Type B pancreatic cell (in vitro differentiated cells): ENCODE results near the gene CBY2. TPM values are rescaled to one million over a fixed set of nuclear protein-coding genes. Genes with fewer than 3 reads are reported as not detected.

Experiments
- DNase-seq: peaks from one replicate; pipeline ENCODE4 v3.0.0; 2021; ENCODE audit warnings: mixed read lengths; ENCODE audit not compliant: unreplicated experiment; ENCODE audit errors: extremely low spot score
- H3K27ac Mint-ChIP-seq: 2 replicates; pipeline ENCODE4 v1.8.0; 2021; ENCODE audit warnings: mild to moderate bottlenecking, mixed read lengths
- H3K27me3 Mint-ChIP-seq: 2 replicates; pipeline ENCODE4 v1.8.0; 2021; ENCODE audit warnings: mixed read lengths
- H3K36me3 Mint-ChIP-seq: 2 replicates; pipeline ENCODE4 v1.8.0; 2021; ENCODE audit warnings: mixed read lengths
- H3K4me1 Mint-ChIP-seq: one replicate; pipeline ENCODE4 v1.8.0; 2021; ENCODE audit warnings: mixed read lengths; ENCODE audit not compliant: unreplicated experiment
- H3K4me3 Mint-ChIP-seq: 2 replicates; pipeline ENCODE4 v1.8.0; 2021; ENCODE audit warnings: mild to moderate bottlenecking, mixed read lengths
- H3K9me3 Mint-ChIP-seq: 2 replicates; pipeline ENCODE4 v1.8.0; 2021; ENCODE audit warnings: mixed read lengths
- total RNA-seq: library from RNA; stranded (reverse); gene quantifications from 2 replicates; pipeline ENCODE4 v1.2.1, GENCODE V29; 2021; ENCODE audit warnings: low replicate concordance
- TF ChIP-seq, protein P1 (sequence below): fragments of 200-600 bp; sonication (generic); conservative IDR thresholded peaks from 2 replicates; pipeline ENCODE4 v1.5.0; 2021; ENCODE audit warnings: antibody characterized with exemption, mild to moderate bottlenecking

Gene CBY2
- total RNA-seq, 1 donor from 2014 or later: not detected

DNA sequence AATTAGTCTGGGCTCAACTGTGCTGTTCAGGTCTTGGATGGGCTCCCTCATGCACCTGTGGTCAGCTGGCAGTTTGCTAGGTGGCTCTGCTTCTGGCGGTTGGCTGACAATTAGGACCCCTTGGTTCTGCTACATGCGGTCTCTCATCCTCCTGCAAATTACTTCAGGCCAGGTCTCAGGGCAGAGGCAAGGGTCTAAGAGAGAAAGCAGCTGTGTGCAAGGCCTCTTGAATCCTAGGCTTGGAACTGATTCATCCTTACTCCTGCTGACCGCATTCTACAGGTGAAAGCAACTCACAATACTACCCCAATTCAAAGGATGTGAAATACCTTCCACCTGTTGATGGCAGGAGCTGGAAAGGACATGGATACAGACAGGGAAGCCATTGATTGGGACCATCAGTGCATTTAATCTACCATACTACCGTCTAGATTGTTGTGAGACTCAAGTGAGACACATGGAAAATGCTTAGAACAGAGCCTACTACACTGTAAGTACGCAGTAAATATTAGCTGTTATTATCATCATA is 19.1 kb downstream of the CBY2 start:
- H3K4me1 Mint-ChIP-seq: peaks cover 23% of the 10 kb centered on the region
- H3K36me3 Mint-ChIP-seq: no peaks in the 10 kb centered on the region
- TF ChIP-seq, protein P1, sequence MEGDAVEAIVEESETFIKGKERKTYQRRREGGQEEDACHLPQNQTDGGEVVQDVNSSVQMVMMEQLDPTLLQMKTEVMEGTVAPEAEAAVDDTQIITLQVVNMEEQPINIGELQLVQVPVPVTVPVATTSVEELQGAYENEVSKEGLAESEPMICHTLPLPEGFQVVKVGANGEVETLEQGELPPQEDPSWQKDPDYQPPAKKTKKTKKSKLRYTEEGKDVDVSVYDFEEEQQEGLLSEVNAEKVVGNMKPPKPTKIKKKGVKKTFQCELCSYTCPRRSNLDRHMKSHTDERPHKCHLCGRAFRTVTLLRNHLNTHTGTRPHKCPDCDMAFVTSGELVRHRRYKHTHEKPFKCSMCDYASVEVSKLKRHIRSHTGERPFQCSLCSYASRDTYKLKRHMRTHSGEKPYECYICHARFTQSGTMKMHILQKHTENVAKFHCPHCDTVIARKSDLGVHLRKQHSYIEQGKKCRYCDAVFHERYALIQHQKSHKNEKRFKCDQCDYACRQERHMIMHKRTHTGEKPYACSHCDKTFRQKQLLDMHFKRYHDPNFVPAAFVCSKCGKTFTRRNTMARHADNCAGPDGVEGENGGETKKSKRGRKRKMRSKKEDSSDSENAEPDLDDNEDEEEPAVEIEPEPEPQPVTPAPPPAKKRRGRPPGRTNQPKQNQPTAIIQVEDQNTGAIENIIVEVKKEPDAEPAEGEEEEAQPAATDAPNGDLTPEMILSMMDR: no peak
- H3K4me3 Mint-ChIP-seq: no peak overlapping the region
- H3K27me3 Mint-ChIP-seq: peaks cover 66% of the 10 kb centered on the region
- H3K9me3 Mint-ChIP-seq: no peaks in the 10 kb centered on the region
- no peak overlapping the region for H3K27ac Mint-ChIP-seq
- DNase-seq: no peak

DNA sequence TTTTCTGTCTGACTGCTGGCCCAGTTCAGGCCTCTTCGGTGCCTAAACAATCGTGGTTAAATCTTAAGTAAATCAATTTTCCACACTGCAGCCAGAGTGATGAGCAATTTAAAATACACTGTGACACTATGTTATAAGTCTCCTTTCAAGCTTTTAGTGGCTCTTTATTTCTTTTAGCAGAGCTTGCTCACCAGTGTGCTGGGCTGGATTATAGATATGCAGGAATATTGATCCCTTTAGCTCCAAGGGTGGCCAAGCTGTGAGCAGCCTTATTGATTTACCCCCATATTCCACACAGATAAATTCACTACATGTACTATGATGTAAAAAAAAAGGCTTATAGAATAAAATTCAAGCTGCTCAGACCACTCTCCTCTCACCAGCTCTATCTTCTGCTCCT is 21.7 kb downstream of the CBY2 start:
- Mint-ChIP-seq H3K27ac (no peak overlapping the region), H3K9me3 (no peaks in the 10 kb centered on the region), H3K27me3 (peaks cover 62% of the 10 kb centered on the region)

DNA sequence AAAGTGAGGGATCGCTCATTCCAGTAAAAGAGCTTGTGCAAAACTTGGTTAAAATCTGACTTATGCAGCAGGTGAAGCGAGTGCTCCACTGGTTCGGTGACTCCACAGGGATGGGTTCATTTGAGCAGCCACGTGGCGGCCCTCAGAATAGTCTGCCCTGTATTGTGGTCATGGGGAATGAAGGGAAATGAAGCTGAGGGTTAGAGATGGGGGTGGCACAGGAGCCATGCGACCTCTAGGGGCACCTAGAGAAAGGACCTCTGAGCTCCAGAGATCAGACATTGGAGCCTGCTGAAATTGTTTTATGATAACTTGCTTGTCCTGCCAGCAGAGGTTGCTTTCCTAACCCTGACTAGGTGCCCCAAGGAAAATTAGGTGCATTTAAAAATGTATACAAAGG is 26.6 kb downstream of the CBY2 start:
- DNase-seq: no peak
- no peak overlapping the region for H3K27ac Mint-ChIP-seq
- H3K27me3 Mint-ChIP-seq: peaks cover 46% of the 10 kb centered on the region
- peaks cover 5% of the 10 kb centered on the region for H3K4me1 Mint-ChIP-seq
- no peaks in the 10 kb centered on the region for H3K36me3 Mint-ChIP-seq
- TF ChIP-seq, protein P1: peak; percentile 68
- no peak overlapping the region for H3K4me3 Mint-ChIP-seq
- no peaks in the 10 kb centered on the region for H3K9me3 Mint-ChIP-seq

More for the DNA sequence above, 21.7 kb downstream of the CBY2 start:
- peaks cover 16% of the 10 kb centered on the region for H3K4me1 Mint-ChIP-seq
- H3K36me3 Mint-ChIP-seq: no peaks in the 10 kb centered on the region
- TF ChIP-seq, protein P1: no peak
- H3K4me3 Mint-ChIP-seq: peak overlapping the region; percentile 40
- no peak for DNase-seq

DNA sequence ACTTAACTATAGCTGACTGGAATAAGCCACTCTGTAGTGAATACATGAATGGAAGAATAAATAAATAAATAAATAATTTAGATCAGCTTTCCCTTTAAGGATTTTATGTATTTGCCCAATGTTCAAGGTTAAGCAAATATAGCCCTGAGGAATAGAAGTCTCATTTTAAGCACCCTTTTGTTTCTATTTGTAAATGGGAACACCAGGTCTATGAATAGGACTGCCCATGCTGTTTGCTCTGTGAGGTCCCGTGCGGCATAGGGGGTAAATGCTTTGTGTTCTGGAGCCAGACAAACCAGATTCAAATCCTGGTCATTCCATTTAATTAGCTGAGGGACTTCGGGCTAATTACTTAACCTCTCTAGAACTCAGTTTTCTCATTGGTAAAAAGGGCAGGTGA is 29.3 kb downstream of the CBY2 start:
- H3K9me3 Mint-ChIP-seq: no peaks in the 10 kb centered on the region
- H3K27ac Mint-ChIP-seq: no peak overlapping the region
- H3K4me1 Mint-ChIP-seq: no peaks in the 10 kb centered on the region
- H3K36me3 Mint-ChIP-seq: no peaks in the 10 kb centered on the region
- DNase-seq: no peak
- peaks cover 29% of the 10 kb centered on the region for H3K27me3 Mint-ChIP-seq
- TF ChIP-seq, protein P1: no peak
- no peak overlapping the region for H3K4me3 Mint-ChIP-seq

DNA sequence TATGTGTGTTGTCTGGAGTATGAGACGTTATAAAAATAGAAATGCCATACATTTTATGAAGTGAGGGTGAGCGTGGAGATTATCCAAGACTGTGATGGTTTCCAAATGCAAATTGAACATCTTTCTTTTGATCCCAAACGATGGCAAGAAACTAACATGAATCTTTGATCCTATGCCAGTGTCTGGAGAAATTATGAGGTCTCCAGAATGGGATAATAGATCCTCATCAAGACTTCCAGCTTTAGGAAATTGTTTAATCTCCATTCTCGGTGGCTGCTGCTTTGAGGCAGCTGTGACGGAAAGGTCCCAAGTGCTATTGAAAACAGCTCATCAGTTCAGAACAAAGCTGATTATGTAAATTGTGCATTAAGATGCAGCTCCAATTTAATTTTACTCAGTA is 30.8 kb downstream of the CBY2 start:
- Mint-ChIP-seq H3K4me1 (no peaks in the 10 kb centered on the region), H3K27me3 (peaks cover 24% of the 10 kb centered on the region), H3K9me3 (no peaks in the 10 kb centered on the region), H3K27ac (no peak overlapping the region), H3K4me3 (no peak overlapping the region), H3K36me3 (no peaks in the 10 kb centered on the region)
- no peak for DNase-seq
- TF ChIP-seq, protein P1: no peak

DNA sequence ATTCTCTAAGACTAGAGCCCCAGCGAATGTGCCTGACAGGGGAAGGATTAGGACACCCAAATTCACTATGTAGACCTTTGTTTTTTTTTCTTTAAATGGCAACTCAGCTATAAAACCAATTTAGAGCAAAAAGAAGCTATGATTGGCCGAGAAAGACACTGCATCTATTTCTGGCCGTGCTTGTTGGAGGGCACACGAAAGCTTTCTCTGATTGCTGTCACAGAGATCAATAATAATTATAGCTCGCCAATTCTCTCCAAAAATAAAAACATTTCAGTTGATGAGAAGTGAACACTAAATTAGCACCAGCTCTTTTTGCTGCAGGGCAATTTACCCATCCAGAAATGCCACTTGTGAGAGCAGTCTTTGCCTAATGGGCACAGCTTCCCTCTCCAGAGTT is 31.2 kb downstream of the CBY2 start:
- peaks cover 27% of the 10 kb centered on the region for H3K27me3 Mint-ChIP-seq
- no peaks in the 10 kb centered on the region for H3K4me1 Mint-ChIP-seq
- no peak for DNase-seq
- no peak overlapping the region for H3K4me3 Mint-ChIP-seq
- TF ChIP-seq, protein P1: no peak
- H3K9me3 Mint-ChIP-seq: no peaks in the 10 kb centered on the region
- no peak overlapping the region for H3K27ac Mint-ChIP-seq
- H3K36me3 Mint-ChIP-seq: no peaks in the 10 kb centered on the region
